Measurements from ENCODE around the gene RSBN1. TPM values are rescaled to one million over a fixed set of nuclear protein-coding genes. Genes with fewer than 3 reads are reported as not detected.

RSBN1 gene
- total RNA-seq, 1 donor from 2014 or later = 22.7 TPM

GRCh38 chr1:113834716-113835115, 22.4 kb upstream of the RSBN1 start:
- intact Hi-C loops (cut with DNase I) = loop anchor here (2.0 to 5.0 kb wide), 3 partner anchors 70 to 448 kb away; partner anchors contain the start of genes AP4B1 and DCLRE1B
- H3K36me3 ChIP-seq = no peaks in the 10 kb centered on the region
- H3K9me3 ChIP-seq = no peaks in the 10 kb centered on the region
- H3K4me3 ChIP-seq = no peak overlapping the region
- DNase-seq (ENCODE audit: low spot score in 2 of 2) = no peak
- no peak overlapping the region for H3K27ac ChIP-seq
- TF ChIP-seq, protein P1, sequence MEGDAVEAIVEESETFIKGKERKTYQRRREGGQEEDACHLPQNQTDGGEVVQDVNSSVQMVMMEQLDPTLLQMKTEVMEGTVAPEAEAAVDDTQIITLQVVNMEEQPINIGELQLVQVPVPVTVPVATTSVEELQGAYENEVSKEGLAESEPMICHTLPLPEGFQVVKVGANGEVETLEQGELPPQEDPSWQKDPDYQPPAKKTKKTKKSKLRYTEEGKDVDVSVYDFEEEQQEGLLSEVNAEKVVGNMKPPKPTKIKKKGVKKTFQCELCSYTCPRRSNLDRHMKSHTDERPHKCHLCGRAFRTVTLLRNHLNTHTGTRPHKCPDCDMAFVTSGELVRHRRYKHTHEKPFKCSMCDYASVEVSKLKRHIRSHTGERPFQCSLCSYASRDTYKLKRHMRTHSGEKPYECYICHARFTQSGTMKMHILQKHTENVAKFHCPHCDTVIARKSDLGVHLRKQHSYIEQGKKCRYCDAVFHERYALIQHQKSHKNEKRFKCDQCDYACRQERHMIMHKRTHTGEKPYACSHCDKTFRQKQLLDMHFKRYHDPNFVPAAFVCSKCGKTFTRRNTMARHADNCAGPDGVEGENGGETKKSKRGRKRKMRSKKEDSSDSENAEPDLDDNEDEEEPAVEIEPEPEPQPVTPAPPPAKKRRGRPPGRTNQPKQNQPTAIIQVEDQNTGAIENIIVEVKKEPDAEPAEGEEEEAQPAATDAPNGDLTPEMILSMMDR (IDR thresholded peaks at IDR 0.05) = no peak
- no peaks in the 10 kb centered on the region for H3K4me1 ChIP-seq
- H3K27me3 ChIP-seq = no peaks in the 10 kb centered on the region

GRCh38 chr1:113830039-113830438, 17.8 kb upstream of the RSBN1 start:
- intact Hi-C loops (cut with DNase I) = no loop called here
- H3K27ac ChIP-seq = no peak overlapping the region

GRCh38 chr1:113821916-113822315, 9.6 kb upstream of the RSBN1 start:
- TF ChIP-seq, protein P1 (IDR thresholded peaks at IDR 0.05) = no peak
- Histone ChIP-seq H3K27me3 (no peaks in the 10 kb centered on the region), H3K27ac (no peak overlapping the region), H3K4me3 (no peak overlapping the region), H3K9me3 (no peaks in the 10 kb centered on the region), H3K4me1 (no peaks in the 10 kb centered on the region), H3K36me3 (no peaks in the 10 kb centered on the region)
- no peak for DNase-seq (ENCODE audit: low spot score in 2 of 2)
- intact Hi-C loops (cut with DNase I) = no loop called here

More at GRCh38 chr1:113830039-113830438, 17.8 kb upstream of the RSBN1 start:
- DNase-seq (ENCODE audit: low spot score in 2 of 2) = no peak
- Histone ChIP-seq H3K4me1 (no peaks in the 10 kb centered on the region), H3K4me3 (no peak overlapping the region), H3K36me3 (no peaks in the 10 kb centered on the region), H3K9me3 (no peaks in the 10 kb centered on the region), H3K27me3 (no peaks in the 10 kb centered on the region)
- TF ChIP-seq, protein P1 (IDR thresholded peaks at IDR 0.05) = no peak

DNA sequence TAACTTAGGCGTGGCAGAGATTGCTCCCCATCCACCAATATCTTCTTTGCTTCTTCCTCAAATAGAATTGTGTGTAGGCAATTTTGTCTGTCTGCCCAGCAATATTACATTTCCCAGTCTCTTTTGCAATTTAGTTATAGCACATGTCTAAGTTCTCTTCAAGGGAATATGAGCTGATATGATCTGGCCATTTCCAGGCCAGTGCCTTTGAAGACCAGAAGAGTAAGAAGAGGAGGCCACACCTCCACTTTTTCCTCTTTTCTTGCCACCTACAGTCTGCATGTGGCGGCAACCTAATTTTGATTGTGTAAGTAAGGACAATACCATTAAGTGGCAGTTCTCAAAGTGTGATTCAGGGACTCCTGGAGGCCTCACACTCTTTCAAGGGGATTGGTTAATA, 6.3 kb upstream of the RSBN1 start:
- no peak for DNase-seq (ENCODE audit: low spot score in 2 of 2)
- no peaks in the 10 kb centered on the region for H3K9me3 ChIP-seq
- H3K36me3 ChIP-seq = no peaks in the 10 kb centered on the region
- H3K27ac ChIP-seq = no peak overlapping the region
- H3K27me3 ChIP-seq = no peaks in the 10 kb centered on the region
- no peak overlapping the region for H3K4me3 ChIP-seq
- no peaks in the 10 kb centered on the region for H3K4me1 ChIP-seq
- TF ChIP-seq, protein P1 (IDR thresholded peaks at IDR 0.05) = no peak
- intact Hi-C loops (cut with DNase I) = no loop called here

DNA sequence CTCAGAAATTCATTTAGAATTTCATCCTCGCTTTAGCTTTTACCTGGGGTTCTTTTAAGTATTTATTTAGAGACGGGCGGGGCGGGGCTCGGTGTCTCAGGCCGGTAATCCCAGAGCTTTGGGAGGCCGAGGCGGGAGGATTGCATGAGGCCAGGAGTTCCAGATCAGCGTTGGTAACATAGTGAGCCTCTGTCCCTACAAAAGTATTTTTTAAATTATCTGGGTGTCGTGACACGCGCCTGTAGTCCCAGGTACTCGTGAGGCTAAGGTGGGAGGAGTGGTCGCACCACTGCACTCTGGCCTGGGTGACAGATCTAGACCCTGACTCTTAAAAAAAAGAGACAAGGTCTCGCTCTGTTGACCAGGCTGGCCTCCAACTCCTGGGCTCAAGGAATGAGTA, 942 bp upstream of the RSBN1 start:
- H3K4me1 ChIP-seq = peaks cover 0 to 5% of the 10 kb centered on the region in 2 donors
- TF ChIP-seq, protein P1 (IDR thresholded peaks at IDR 0.05) = no peak

More for the DNA sequence above, 942 bp upstream of the RSBN1 start:
- Histone ChIP-seq H3K9me3 (no peaks in the 10 kb centered on the region), H3K4me3 (peak overlapping the region in 1 of 2 donors; percentile 91), H3K36me3 (no peaks in the 10 kb centered on the region), H3K27me3 (no peaks in the 10 kb centered on the region), H3K27ac (peak overlapping the region in 1 of 2 donors; percentile 77)
- DNase-seq (ENCODE audit: low spot score in 2 of 2) = no peak
- intact Hi-C loops (cut with DNase I) = loop anchor here (2.0 to 5.0 kb wide), 2 partner anchors 422 to 1096 kb away; partner anchors contain the start of genes MAGI3 and PPM1J
